Measurements from ENCODE around the gene ATP8B2.

Gene ATP8B2

GRCh38 chr1:154400381-154400801 is 75.1 kb downstream of the ATP8B2 start:
- no peak for DNase-seq
